Activated T-helper 1 cell treated with anti-CD3 and anti-CD28 coated beads, Interleukin-12 subunit alpha, Interleukin-12 subunit beta, Interleukin-2, Interleukin-4 antibody, amounts not matched to agents 30 ng/mL and 10 ng/mL and 1 ng/mL, durations not matched to agents 14 hours and 24 hours and 36 hours (primary cell): ENCODE data around the gene GNAZ. TPM values are rescaled to one million over a fixed set of nuclear protein-coding genes. Genes with fewer than 3 reads are reported as not detected.

Experiments used
- DNase-seq: peaks from one replicate; pipeline ENCODE4 v3.0.0; 2021; ENCODE audit warnings: low spot score
- H3K27ac Mint-ChIP-seq: one replicate; pipeline ENCODE4 v1.8.0; 2021; ENCODE audit warnings: mild to moderate bottlenecking, mixed read lengths
- H3K27me3 Mint-ChIP-seq: one replicate; pipeline ENCODE4 v1.8.0; 2022; ENCODE audit warnings: mild to moderate bottlenecking, moderate library complexity, mixed read lengths; ENCODE audit not compliant: insufficient read depth
- H3K36me3 Mint-ChIP-seq: one replicate; pipeline ENCODE4 v1.8.0; 2021; ENCODE audit warnings: low read depth, mixed read lengths
- H3K4me1 Mint-ChIP-seq: one replicate; pipeline ENCODE4 v1.8.0; 2021; ENCODE audit warnings: low read depth, mixed read lengths
- H3K4me3 Mint-ChIP-seq: one replicate; pipeline ENCODE4 v1.8.0; 2021; ENCODE audit warnings: mild to moderate bottlenecking, moderate library complexity, mixed read lengths
- H3K9me3 Mint-ChIP-seq: one replicate; pipeline ENCODE4 v1.8.0; 2021; ENCODE audit warnings: mixed read lengths
- intact Hi-C: fragments of 100-400 bp; cut with micrococcal nuclease; formaldehyde crosslinking; loops from one replicate; pipeline ENCODE4 v1.15.1; 2024
- total RNA-seq: library from RNA; stranded (reverse); gene quantifications from 2 replicates; pipeline ENCODE4 v1.2.3, GENCODE V29; 2022

GNAZ gene
- total RNA-seq, 1 donor from 2014 or later: 0.75 TPM

DNA sequence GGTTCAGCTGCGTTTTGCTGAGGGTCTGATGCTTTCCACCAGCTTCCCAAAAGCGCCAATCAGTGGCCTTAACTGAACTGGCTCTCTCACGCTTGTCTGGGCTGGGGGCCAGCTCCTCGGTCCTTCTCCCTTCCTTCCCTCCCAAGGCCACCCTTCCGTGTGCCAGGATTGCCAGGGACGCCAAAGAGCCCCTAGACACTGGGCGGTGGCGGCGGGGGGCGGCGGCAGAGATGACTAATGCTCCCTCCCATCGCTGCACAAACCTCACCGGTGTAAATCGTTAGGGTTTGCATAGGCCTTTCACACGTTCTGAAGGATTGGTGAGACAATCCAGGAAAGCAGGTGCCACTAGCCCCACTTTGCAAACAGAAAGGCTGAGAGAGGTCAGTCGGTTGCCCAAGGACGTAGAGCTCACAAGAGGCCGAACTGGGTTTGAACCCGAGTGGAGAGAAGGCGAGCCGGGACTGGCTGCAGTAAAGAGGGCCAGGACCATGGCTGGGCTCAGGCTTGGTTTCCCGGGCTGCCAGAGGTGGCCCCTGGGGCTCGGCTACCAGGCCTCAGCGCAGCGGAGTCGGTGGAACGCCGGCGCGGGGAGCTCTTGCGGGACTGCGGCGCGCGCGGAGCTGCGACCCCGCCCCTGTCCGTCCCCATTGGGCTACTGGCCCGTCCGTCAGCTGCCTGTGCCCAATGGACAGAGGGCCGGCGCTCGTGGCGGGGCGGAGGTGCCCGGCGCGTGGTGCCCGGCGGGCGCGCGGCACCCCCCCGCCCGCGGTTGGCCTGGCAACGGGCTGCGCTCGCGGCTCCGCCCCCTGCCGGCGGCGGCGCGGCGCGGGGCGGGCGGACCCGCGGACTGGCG is 589 bp upstream of the GNAZ start:
- no peaks in the 10 kb centered on the region for H3K4me1 Mint-ChIP-seq
- DNase-seq: peak; percentile 81
- no peaks in the 10 kb centered on the region for H3K9me3 Mint-ChIP-seq
- intact Hi-C loops: loop anchor here (5.0 kb wide), 1 partner anchor 73 kb away; the partner anchor contains the start of gene RSPH14
- no peak overlapping the region for H3K27ac Mint-ChIP-seq
- H3K4me3 Mint-ChIP-seq: peak overlapping the region; percentile 79
- H3K36me3 Mint-ChIP-seq: no peaks in the 10 kb centered on the region
- peaks cover 39% of the 10 kb centered on the region for H3K27me3 Mint-ChIP-seq

- no peak overlapping the region for H3K27ac Mint-ChIP-seq
- peaks cover 36% of the 10 kb centered on the region for H3K27me3 Mint-ChIP-seq
- intact Hi-C loops: loop anchor here (5.0 kb wide), 1 partner anchor 71 kb away; the partner anchor contains the start of gene RSPH14
- no peaks in the 10 kb centered on the region for H3K9me3 Mint-ChIP-seq
- H3K4me1 Mint-ChIP-seq: no peaks in the 10 kb centered on the region
- DNase-seq: no peak
- H3K4me3 Mint-ChIP-seq: peak overlapping the region; percentile 60
- no peaks in the 10 kb centered on the region for H3K36me3 Mint-ChIP-seq
Measured at GRCh38 chr22:23071230-23072076, 1.1 kb downstream of the GNAZ start.

- H3K36me3 Mint-ChIP-seq: no peaks in the 10 kb centered on the region
- intact Hi-C loops: loop anchor here (5.0 kb wide), 1 partner anchor 70 kb away; the partner anchor contains the start of gene RSPH14
- no peak for DNase-seq
- no peaks in the 10 kb centered on the region for H3K4me1 Mint-ChIP-seq
- peaks cover 36% of the 10 kb centered on the region for H3K27me3 Mint-ChIP-seq
- H3K4me3 Mint-ChIP-seq: peak overlapping the region; percentile 2
- no peak overlapping the region for H3K27ac Mint-ChIP-seq
- no peaks in the 10 kb centered on the region for H3K9me3 Mint-ChIP-seq
Measured at GRCh38 chr22:23072077-23072910, 2.0 kb downstream of the GNAZ start.

DNA sequence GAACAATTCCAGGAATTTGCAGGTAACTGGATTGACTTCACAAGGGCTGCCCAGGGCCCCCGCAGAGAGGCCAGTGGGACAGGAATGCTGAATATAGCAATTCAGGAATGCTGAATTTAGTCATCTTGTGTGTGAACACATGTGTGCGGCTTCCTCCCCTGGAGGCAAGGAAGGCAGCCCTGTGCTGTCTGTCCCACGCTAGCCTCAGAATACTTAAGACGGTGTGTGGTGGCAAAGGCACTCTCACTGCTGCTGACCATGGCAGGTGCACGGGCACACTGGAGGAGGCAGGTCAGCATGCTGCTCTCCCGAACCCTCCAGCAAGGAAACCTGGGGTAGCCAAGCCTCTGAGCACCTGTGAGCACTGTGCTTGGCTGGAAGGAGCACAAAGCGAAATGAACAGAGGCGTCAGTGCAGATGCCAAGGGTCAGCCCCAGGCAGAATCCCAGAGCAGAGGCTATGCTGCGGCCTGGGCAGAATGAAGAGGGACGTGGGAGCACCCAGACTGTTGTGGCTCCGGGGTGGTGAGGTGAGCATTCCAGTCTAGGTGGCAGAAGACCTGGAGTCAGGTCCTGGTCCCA is 2.7 kb downstream of the GNAZ start:
- Mint-ChIP-seq H3K4me3 (no peak overlapping the region), H3K4me1 (no peaks in the 10 kb centered on the region), H3K9me3 (no peaks in the 10 kb centered on the region), H3K36me3 (no peaks in the 10 kb centered on the region), H3K27me3 (peaks cover 33% of the 10 kb centered on the region), H3K27ac (no peak overlapping the region)
- intact Hi-C loops: loop anchor here (5.0 kb wide), 1 partner anchor 69 kb away; the partner anchor contains the start of gene RSPH14
- no peak for DNase-seq

DNA sequence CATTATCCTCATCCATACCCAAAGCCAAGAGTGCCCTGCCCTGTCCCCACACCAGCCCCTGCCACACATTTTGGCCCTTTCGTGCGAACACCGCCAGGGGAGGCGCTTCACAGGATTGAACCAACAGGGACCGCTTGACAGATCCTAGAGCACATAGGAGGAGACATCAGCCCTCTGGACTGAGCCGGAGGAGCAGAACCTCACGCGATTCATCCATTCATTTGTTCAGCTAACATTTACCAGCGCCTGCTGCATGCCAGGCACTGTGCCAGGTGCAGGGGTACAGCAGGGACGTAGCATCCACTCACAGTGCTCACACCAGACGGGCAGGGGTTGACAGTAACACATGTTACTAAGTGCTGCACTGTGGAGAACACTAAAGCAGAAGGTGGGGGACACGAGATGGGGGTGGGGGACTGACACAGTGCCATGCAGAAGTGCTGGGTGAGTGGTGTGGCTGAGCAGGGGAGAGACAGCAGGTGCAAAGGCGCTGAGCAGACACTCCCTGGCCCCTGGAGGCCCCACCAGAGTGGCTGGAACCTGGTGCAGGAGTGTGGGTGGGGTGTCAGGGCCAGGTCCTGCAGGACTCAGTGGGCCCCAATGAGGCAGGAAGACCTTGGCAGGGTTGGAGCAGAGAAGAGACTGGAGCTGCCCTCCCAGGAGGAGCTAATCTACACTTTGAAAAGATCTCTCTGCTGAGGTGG is 3.4 kb downstream of the GNAZ start:
- H3K27me3 Mint-ChIP-seq: peaks cover 33% of the 10 kb centered on the region
- no peak overlapping the region for H3K27ac Mint-ChIP-seq
- no peak overlapping the region for H3K4me3 Mint-ChIP-seq
- H3K9me3 Mint-ChIP-seq: no peaks in the 10 kb centered on the region
- H3K4me1 Mint-ChIP-seq: no peaks in the 10 kb centered on the region
- H3K36me3 Mint-ChIP-seq: no peaks in the 10 kb centered on the region
- intact Hi-C loops: loop anchor here (5.0 kb wide), 1 partner anchor 69 kb away; the partner anchor contains the start of gene RSPH14
- no peak for DNase-seq

DNA sequence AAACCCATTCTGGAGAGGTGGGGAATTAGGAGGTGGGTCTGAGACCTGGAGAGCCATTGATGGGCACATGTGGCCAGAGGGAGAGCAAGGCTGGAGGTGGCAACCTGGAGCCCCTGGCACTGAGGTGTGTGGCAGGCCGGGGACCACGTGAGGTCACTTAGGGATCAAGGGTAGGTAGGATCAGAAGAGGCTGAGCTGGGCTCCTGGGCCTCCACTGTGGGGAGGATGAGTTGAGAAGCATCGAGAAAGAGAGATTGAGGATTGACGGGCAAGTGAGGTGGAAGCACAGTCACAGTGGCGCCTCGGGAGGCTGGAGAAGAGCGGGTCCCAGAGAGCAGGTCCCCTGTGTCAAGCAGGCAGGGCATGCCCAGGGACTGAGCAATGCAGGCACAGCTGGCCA is 4.1 kb downstream of the GNAZ start:
- DNase-seq: no peak
- Mint-ChIP-seq H3K4me1 (no peaks in the 10 kb centered on the region), H3K9me3 (no peaks in the 10 kb centered on the region), H3K4me3 (no peak overlapping the region), H3K27ac (no peak overlapping the region), H3K36me3 (no peaks in the 10 kb centered on the region), H3K27me3 (peaks cover 29% of the 10 kb centered on the region)
- intact Hi-C loops: loop anchor here (5.0 kb wide), 1 partner anchor 68 kb away; the partner anchor contains the start of gene RSPH14

- Mint-ChIP-seq H3K9me3 (no peaks in the 10 kb centered on the region), H3K4me1 (no peaks in the 10 kb centered on the region), H3K27me3 (peaks cover 27% of the 10 kb centered on the region), H3K4me3 (no peak overlapping the region), H3K36me3 (no peaks in the 10 kb centered on the region), H3K27ac (no peak overlapping the region)
- intact Hi-C loops: no loop called here
- DNase-seq: no peak
Measured at GRCh38 chr22:23075050-23075449, 4.7 kb downstream of the GNAZ start.

DNA sequence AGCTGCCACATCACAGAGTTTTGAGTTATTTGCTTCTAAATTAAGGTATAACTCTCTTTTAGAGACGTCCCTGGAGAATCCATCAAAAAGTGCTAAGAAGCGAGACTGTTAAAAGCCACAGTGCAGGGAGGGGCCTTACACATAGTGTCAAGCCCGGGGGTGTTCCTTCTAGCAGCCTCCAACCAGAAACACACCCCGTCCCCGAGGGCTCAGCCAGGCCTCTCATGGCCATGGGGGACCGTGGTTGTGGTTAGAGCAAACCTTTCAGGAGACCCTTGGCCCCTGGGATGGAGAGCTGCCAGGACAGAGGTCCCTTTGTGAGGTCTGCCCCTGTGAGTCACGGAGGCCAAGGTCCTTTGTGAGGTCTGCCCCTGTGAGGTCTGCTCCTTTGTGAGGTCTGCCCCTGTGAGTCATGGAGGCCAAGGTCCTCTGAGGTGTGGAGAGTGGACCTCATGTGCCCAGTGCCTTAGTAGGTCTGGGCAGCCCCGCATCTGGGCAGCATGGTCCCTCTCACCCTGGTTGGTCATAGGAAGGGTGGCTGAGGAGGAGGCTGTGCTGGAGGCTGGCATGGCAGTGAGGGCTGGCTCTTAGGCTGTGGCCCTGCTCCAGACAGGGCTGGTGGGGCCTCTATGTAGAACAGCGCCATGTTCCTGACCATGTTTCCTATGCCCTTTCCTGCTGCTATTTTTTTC is 5.4 kb downstream of the GNAZ start:
- no peak for DNase-seq
- intact Hi-C loops: no loop called here
- Mint-ChIP-seq H3K27me3 (peaks cover 28% of the 10 kb centered on the region), H3K36me3 (no peaks in the 10 kb centered on the region), H3K27ac (no peak overlapping the region), H3K9me3 (no peaks in the 10 kb centered on the region), H3K4me3 (no peak overlapping the region), H3K4me1 (no peaks in the 10 kb centered on the region)

DNA sequence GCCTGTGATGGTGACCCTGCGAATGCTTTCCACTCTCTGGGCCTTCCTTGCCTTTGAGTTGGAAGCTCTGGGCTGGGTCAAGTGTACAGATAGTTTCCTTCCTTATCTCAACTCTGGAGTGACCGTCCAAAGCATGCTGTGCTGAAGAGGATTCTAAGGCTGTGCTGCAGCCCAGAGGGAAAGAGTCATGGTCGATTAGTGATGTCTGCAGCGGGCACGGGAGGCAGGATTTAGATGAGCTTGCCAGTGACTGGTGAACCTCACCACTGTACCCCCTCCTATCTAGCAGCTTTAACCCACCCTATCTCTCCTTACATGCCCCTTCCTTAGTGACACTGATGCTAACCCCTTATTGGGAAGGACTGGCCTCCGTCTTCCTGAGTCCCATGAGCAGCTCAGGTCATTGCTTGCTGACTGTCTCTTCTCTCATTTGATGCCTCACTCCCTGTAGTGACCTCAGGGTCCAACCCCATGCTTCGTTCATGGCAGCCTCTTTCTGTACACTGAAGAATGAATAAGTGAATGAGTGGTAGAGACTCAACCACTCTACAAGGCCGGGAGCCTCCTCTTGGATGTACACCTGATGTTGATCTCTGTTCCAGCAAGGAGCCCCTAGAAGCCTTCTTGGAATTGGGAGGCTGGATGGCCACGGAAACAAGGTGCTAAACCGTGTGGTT is 6.7 kb downstream of the GNAZ start:
- H3K36me3 Mint-ChIP-seq: no peaks in the 10 kb centered on the region
- no peaks in the 10 kb centered on the region for H3K9me3 Mint-ChIP-seq
- DNase-seq: no peak
- H3K27ac Mint-ChIP-seq: no peak overlapping the region
- intact Hi-C loops: no loop called here
- no peak overlapping the region for H3K4me3 Mint-ChIP-seq
- no peaks in the 10 kb centered on the region for H3K4me1 Mint-ChIP-seq
- H3K27me3 Mint-ChIP-seq: peaks cover 18% of the 10 kb centered on the region

GRCh38 chr22:23077627-23078461 is 7.5 kb downstream of the GNAZ start:
- H3K27ac Mint-ChIP-seq: no peak overlapping the region
- DNase-seq: no peak
- no peaks in the 10 kb centered on the region for H3K9me3 Mint-ChIP-seq
- H3K27me3 Mint-ChIP-seq: peaks cover 12% of the 10 kb centered on the region
- no peak overlapping the region for H3K4me3 Mint-ChIP-seq
- no peaks in the 10 kb centered on the region for H3K4me1 Mint-ChIP-seq
- H3K36me3 Mint-ChIP-seq: no peaks in the 10 kb centered on the region
- intact Hi-C loops: no loop called here
